ENCODE results near the gene RGS19. TPM values are rescaled to one million over a fixed set of nuclear protein-coding genes. Genes with fewer than 3 reads are reported as not detected.
A peak's percentile ranks its signal among the peaks of the same experiment; 100 is the strongest.

The RGS19 gene
- polyA plus RNA-seq, 1 of the 3 experiments (the other 2 are of a cell fraction): 20.5 TPM

GRCh38 chr20:64057628-64058498 lies 21.5 kb downstream of the RGS19 start:
- Histone ChIP-seq H3K79me2 (ENCODE audit: insufficient read depth) (no peaks in the 10 kb centered on the region), H4K20me1 (ENCODE audit: insufficient read depth) (no peaks in the 10 kb centered on the region), H3K27me3 (ENCODE audit: insufficient read depth) (no peaks in the 10 kb centered on the region), H3K9me3 (no peaks in the 10 kb centered on the region), H2AFZ (ENCODE audit: low read depth) (no peak overlapping the region), H3K9me2 (no peaks in the 10 kb centered on the region), H3K36me3 (replicated peaks in 1 of 2; ENCODE audit: control insufficient read depth in 1 of 2, insufficient read depth in 2 of 2, low read length in 1 of 2) (no peaks in the 10 kb centered on the region), H3K27ac (ENCODE audit: low read depth in 2 of 2, low read length in 1 of 2) (no peak overlapping the region), H3F3A (replicated peaks; ENCODE audit: insufficient read depth) (no peaks in the 10 kb centered on the region), H3K9ac (no peak overlapping the region), H3K4me1 (ENCODE audit: control insufficient read depth in 1 of 2, insufficient read depth in 2 of 2, low read depth in 1 of 2, low read length in 1 of 2) (peaks cover 6 to 16% of the 10 kb centered on the region in 2 experiments; a peak in 1 of 4 replicates), H3K4me2 (no peak overlapping the region), H3K4me3 (ENCODE audit: low read depth in 2 of 2, low read length in 1 of 2) (no peak overlapping the region; a peak in 1 of 4 replicates)
- CTCF ChIA-PET: interaction anchor here (0.6 to 4.6 kb wide), 22 partner anchors 9 to 181 kb away, joined by 3 to 61 read pairs (median 4); partner anchors contain the start of genes LKAAEAR1, OPRL1, PRPF6 and RGS19
- TF ChIP-seq GATA2 (CRISPR knock-in tag; IDR thresholded peaks at IDR 0.05): no peak
- TF ChIP-seq YY1 (IDR thresholded peaks at IDR 0.05; ENCODE audit: low read depth): no peak
- TF ChIP-seq IRF3 (IDR thresholded peaks at IDR 0.05; ENCODE audit: low read depth, low read length): no peak
- TF ChIP-seq GABPA (IDR thresholded peaks at IDR 0.05; ENCODE audit: low read depth): no peak
- no peak for TF ChIP-seq TAF1 (IDR thresholded peaks at IDR 0.05; ENCODE audit: borderline replicate concordance, low read depth, low read length)
- TF ChIP-seq ELF1 (IDR thresholded peaks at IDR 0.05): no peak
- no peak for TF ChIP-seq RXRA (IDR thresholded peaks at IDR 0.05; ENCODE audit: borderline replicate concordance, low read depth)
- no peak for TF ChIP-seq MAX (IDR thresholded peaks at IDR 0.05; ENCODE audit: low read depth)
- no peak for TF ChIP-seq RFX5 (IDR thresholded peaks at IDR 0.05; ENCODE audit: low read length)
- no peak for TF ChIP-seq NRF1 (IDR thresholded peaks at IDR 0.05; ENCODE audit: low read depth, low read length)
- no peak; the same call in 1 of the 2 replicates for TF ChIP-seq USF1 (IDR thresholded peaks at IDR 0.05; ENCODE audit: borderline replicate concordance, low read depth)
- TF ChIP-seq SMC3 (IDR thresholded peaks at IDR 0.05; ENCODE audit: low read depth, low read length): peak; percentile 60
- TF ChIP-seq CHD2 (IDR thresholded peaks at IDR 0.05; ENCODE audit: low read length, partially characterized antibody): peak; percentile 72
- no peak for TF ChIP-seq JUND (IDR thresholded peaks at IDR 0.05)
- TF ChIP-seq RAD21 (IDR thresholded peaks at IDR 0.05; ENCODE audit: low read length): peak; percentile 78
- peak; percentile 80 for TF ChIP-seq CTCF (IDR thresholded peaks at IDR 0.05)
- no peak for TF ChIP-seq POLR2AphosphoS5 (IDR thresholded peaks at IDR 0.05; ENCODE audit: low read depth, low read length)
- DNase-seq: peak; percentile 95
- POLR2A ChIA-PET: interaction anchor here (0.8 kb wide), 1 partner anchor 77 kb away, joined by 3 read pairs; the partner anchor contains the start of gene PRPF6
- WGBS (ENCODE audit: low lambda C conversion rate): 33% methylated on average over 19 of the region's 33 CpGs

Data from SK-N-SH (cell line).